Vagina (tissue), 2 donors: ENCODE measurements around the gene LRRC7.

Experiments used
- POLR2AphosphoS5 ChIP-seq, 2 donors: sonication (generic); formaldehyde crosslinking; IDR thresholded peaks; one replicate each; pipeline ENCODE4 v1.9.0; 2017; ENCODE audit warnings: antibody characterized with exemption in 2 of 2, mild to moderate bottlenecking in 2 of 2, low read depth in 1 of 2; ENCODE audit not compliant: insufficient read depth in 1 of 2
- TF ChIP-seq, protein P1 (sequence below), 3 experiments: fragments of 450-650 bp in 2 of 3; fragments of 200-600 bp in 1 of 3; sonication (generic) in 1 of 3; IDR thresholded peaks; one replicate each; pipeline ENCODE4 v1.5.1; 2017 to 2019; ENCODE audit warnings: antibody characterized with exemption in 3 of 3, mild to moderate bottlenecking in 2 of 3, moderate library complexity in 2 of 3

DNA sequence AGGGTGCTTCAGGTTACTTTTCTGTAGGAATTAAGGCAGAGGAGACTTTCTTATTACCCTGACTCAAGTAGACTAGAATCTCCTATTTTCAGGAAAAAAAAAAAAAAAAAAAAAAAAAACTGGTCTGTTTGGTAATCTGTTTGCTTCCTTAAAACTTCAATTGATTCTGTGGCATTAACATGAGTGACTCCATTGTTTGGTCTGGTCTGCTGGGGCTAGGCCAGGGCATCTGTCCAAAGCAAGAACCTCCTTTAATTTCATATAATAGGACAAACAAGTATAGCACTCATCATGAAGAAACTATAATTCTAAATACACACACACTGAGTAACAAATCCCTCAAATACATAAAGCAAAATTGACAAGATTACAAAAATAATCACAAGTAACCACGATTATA is 32.9 kb upstream of the LRRC7 start:
- TF ChIP-seq, protein P1, sequence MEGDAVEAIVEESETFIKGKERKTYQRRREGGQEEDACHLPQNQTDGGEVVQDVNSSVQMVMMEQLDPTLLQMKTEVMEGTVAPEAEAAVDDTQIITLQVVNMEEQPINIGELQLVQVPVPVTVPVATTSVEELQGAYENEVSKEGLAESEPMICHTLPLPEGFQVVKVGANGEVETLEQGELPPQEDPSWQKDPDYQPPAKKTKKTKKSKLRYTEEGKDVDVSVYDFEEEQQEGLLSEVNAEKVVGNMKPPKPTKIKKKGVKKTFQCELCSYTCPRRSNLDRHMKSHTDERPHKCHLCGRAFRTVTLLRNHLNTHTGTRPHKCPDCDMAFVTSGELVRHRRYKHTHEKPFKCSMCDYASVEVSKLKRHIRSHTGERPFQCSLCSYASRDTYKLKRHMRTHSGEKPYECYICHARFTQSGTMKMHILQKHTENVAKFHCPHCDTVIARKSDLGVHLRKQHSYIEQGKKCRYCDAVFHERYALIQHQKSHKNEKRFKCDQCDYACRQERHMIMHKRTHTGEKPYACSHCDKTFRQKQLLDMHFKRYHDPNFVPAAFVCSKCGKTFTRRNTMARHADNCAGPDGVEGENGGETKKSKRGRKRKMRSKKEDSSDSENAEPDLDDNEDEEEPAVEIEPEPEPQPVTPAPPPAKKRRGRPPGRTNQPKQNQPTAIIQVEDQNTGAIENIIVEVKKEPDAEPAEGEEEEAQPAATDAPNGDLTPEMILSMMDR (IDR thresholded peaks at IDR 0.05): no peak
- TF ChIP-seq POLR2AphosphoS5 (IDR thresholded peaks at IDR 0.05; ENCODE audit: insufficient read depth in 1 of 2, low read depth in 1 of 2): no peak
